ENCODE measurements around the gene EIF6. TPM values are rescaled to one million over a fixed set of nuclear protein-coding genes. Genes with fewer than 3 reads are reported as not detected.
A peak's percentile ranks its signal among the peaks of the same experiment; 100 is the strongest.

EIF6 gene
- total RNA-seq, 4 donors from 2014 or later, result 176 to 240 (median 198) TPM

DNA sequence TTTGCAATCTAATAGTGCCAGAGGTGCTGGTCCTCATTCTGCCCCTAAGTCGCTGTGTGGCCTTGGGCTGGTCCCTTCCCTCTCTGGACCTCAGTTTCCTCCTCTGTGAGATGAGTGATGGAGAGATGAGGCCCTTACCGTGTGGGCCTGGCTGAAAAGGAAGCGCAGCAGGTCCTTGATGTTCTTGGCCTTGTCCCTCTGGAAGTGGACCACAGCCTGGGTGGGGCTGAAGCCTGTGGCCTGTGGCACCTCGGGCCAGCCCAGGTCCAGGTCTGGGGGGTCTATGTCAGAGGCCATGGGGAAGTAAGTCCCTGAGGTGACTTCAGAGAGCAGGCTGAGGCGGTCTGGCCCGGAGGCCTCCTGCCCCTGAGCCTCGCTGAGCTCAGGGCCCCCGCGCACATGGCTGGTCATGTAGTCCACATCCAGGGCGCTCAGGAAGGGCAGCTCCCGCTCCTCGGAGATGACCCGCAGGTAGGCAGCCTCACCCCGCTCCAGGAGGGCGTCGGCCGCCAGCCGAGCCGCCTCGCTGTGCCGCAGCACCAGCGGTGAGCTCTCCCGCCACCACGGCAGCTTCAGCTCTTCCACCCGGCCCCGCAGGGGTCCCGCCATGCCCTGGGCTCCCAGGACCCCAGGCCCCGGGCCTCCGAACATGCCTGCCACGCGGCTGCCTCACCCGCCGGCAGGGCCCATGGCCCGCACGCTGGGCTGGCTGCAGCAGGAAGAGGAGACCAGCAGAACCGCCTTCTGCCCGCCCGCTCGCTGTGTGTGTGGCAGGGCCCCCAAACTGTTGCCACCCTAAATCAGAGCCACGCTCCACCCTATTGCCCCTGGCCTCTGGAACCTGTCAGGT, 7.3 kb upstream of the EIF6 start, which contains the start of gene FAM83C:
TSS of gene FAM83C (minus strand) at position 772 of the 850 bp plus-strand sequence. CDS start at position 651, 121 bp downstream.
- 40 to 52% methylated on average over 2 to 3 of the region's 40 CpGs for WGBS, 2 donors
- Histone ChIP-seq H3K4me3 (peak within 1 kb of the TSS; percentile 36 to 61 (median 52)), H3K4me1 (peaks cover 5 to 57% (median 10%) of the 10 kb centered on the region in 3 donors), H3K36me3 (peaks cover 0 to 20% (median 0%) of the 10 kb centered on the region in 3 donors), H3K27me3 (peaks cover 0 to 29% (median 0%) of the 10 kb centered on the region in 4 donors), H3K9me3 (no peaks in the 10 kb centered on the region), H3K27ac (peak within 1 kb of the TSS; percentile 43 to 93 (median 87))
- intact Hi-C loops (cut with DNase I), result no loop called here
- no peak for DNase-seq
- TF ChIP-seq POLR2A (IDR thresholded peaks at IDR 0.05), result peak in 2 of 4 donors; percentile 65 to 72
- TF ChIP-seq CTCF (IDR thresholded peaks at IDR 0.05), result no peak

GRCh38 chr20:35290887-35291417, 6.4 kb upstream of the EIF6 start:
- peaks cover under 1 to 48% (median 5%) of the 10 kb centered on the region in 3 donors for H3K4me1 ChIP-seq
- H3K27ac ChIP-seq, result peak overlapping the region in 3 of 4 donors; percentile 35 to 93 (median 87)
- 43 to 56% methylated on average over 4 to 7 of the region's 7 CpGs for WGBS, 2 donors
- no peak for DNase-seq
- intact Hi-C loops (cut with DNase I), result no loop called here
- H3K27me3 ChIP-seq, result peaks cover 0 to 28% (median 0%) of the 10 kb centered on the region in 4 donors
- H3K4me3 ChIP-seq, result peak overlapping the region; percentile 36 to 61 (median 52)
- TF ChIP-seq CTCF (IDR thresholded peaks at IDR 0.05) (no peak), POLR2A (IDR thresholded peaks at IDR 0.05) (no peak)
- H3K9me3 ChIP-seq, result no peaks in the 10 kb centered on the region
- H3K36me3 ChIP-seq, result peaks cover 0 to 25% (median 0%) of the 10 kb centered on the region in 3 donors

DNA sequence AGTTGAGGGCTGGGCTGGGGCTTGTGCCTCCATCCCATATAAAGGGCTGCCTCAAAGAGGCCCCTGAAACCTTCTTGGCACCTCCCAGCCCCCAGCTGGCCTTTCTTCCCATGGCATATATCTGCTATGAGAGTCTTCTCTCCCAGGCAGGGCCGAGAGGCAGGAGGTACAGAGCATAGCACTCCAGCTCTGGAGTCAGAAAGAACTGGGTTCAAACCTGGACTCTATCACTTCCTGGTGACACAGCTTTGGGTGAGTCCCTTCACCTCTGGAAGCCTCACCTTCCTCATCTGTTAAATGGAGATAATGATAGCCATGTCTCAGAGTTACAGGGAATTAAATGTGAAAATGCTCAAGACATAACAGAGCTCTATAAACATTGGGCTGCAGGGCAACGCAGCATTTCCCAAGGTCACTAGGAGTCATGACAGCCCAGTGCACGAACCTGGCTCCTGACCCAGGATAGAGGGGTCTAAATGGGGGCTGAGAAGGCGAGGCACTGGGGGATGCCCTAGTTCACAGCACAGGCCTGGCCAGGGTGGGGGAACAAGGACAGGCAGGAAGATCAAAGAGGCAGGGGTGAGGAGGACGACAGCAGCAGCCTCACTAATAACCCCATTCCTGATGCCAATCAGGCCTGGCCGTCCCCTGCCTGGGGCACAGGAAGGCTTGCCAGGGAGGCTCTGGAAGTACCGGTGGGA, 5.8 kb upstream of the EIF6 start:
- H3K4me3 ChIP-seq, result peak overlapping the region; percentile 36 to 61 (median 52)
- peaks cover 0 to 26% (median 0%) of the 10 kb centered on the region in 4 donors for H3K27me3 ChIP-seq
- TF ChIP-seq CTCF (IDR thresholded peaks at IDR 0.05), result no peak
- no peak for TF ChIP-seq POLR2A (IDR thresholded peaks at IDR 0.05)
- DNase-seq, result no peak
- intact Hi-C loops (cut with DNase I), result no loop called here
- peak overlapping the region in 3 of 4 donors; percentile 35 to 93 (median 87) for H3K27ac ChIP-seq
- peaks cover 0 to 25% (median 0%) of the 10 kb centered on the region in 3 donors for H3K36me3 ChIP-seq
- 43% methylated on average over 5 to 6 of the region's 7 CpGs for WGBS, 2 donors
- peaks cover 3 to 46% (median 6%) of the 10 kb centered on the region in 3 donors for H3K4me1 ChIP-seq
- H3K9me3 ChIP-seq, result no peaks in the 10 kb centered on the region

DNA sequence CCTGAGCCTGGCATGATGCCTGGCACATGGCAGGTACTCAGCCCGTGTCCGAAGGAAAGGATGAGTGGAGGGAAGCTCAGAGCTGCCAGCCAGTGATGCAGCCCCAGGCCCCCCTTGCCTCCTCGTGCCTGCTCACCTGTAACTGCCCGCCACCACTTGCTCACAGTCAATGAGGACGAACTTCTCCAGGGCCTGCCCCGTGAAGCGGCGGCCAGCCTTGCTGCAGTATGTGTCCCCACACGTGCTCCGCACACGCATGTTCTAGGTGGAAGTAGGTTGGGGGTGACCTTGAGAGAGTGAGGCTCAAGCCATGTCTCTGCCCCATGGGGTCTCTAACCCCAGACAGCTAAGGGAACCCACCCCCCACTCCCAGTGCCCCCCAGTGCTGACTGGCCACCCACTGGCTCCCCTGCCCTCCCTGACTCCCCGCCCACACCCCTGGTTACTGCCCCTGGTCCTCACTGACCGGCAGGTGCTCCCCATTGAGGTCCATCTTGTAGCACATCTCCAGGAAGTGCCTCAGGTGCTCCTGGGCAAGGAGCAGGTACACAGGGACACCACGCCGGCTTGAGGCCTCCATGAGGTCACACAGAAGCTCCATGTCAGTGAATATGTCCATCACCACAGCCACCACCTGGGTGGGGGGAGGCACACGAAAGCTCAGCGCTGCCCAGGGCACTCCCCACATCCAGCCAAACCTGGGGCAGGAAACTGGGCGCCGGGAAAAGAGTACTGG, 3.9 kb upstream of the EIF6 start:
- Histone ChIP-seq H3K9me3 (no peaks in the 10 kb centered on the region), H3K27ac (no peak overlapping the region), H3K36me3 (peaks cover 0 to 26% (median 0%) of the 10 kb centered on the region in 3 donors), H3K4me1 (peaks cover 12 to 57% (median 16%) of the 10 kb centered on the region in 3 donors), H3K27me3 (peaks cover 0 to 16% (median 0%) of the 10 kb centered on the region in 4 donors), H3K4me3 (no peak overlapping the region)
- 79 to 90% methylated on average over 8 to 10 of the region's 19 CpGs for WGBS, 2 donors
- intact Hi-C loops (cut with DNase I), result no loop called here
- DNase-seq, result no peak
- no peak for TF ChIP-seq POLR2A (IDR thresholded peaks at IDR 0.05)

Data from esophagus squamous epithelium (tissue), 5 donors.